Motor neuron (in vitro differentiated cells): ENCODE data around the gene OSBPL5. TPM values are rescaled to one million over a fixed set of nuclear protein-coding genes. Genes with fewer than 3 reads are reported as not detected.

Source experiments
- ATAC-seq, 8 experiments: fragments of 200-7000 bp; cut with Tn5 transposase; replicated peaks in 6 of 8; 2 replicates each; pipeline ENCODE4 v1.8.0; 2021; ENCODE audit warnings: mild to moderate bottlenecking in 8 of 8, moderate library complexity in 8 of 8
- H3K27ac ChIP-seq, 2 donors: fragments of 250-450 bp; sonication (Bioruptor Pico); 2 replicates each; pipeline ENCODE4 v1.9.0; 2021; ENCODE audit warnings: antibody characterized with exemption in 2 of 2, mild to moderate bottlenecking in 2 of 2, moderate library complexity in 1 of 2
- H3K4me1 ChIP-seq, 2 donors: fragments of 250-450 bp; sonication (Bioruptor Pico); replicated peaks in 1 of 2; 2 replicates each; pipeline ENCODE4 v1.6.1; 2021; ENCODE audit warnings: antibody characterized with exemption in 2 of 2, mild to moderate bottlenecking in 2 of 2, moderate library complexity in 1 of 2
- H3K4me3 ChIP-seq, 5 donors: fragments of 250-450 bp; sonication (Bioruptor Pico); 2 replicates each; pipeline ENCODE4 v1.9.0; 2021; ENCODE audit warnings: antibody characterized with exemption in 5 of 5, mild to moderate bottlenecking in 5 of 5, moderate library complexity in 4 of 5
- WGBS, 10 experiments: fragments of 450-650 bp; shearing (Covaris generic); methylation state at CpG; one replicate each; pipeline ENCODE4 v1.0.0; 2022; 5-methylcytosine and 5-hydroxymethylcytosine counted together
- in situ Hi-C, 9 experiments: fragments of 400-800 bp; cut with MboI; loops; one replicate each; pipeline ENCODE4 v1.15.0; 2021; ENCODE audit warnings: low sequenced_read_pairs in 9 of 9, low pct_unique_long_range_greater_than_20kb in 2 of 9; ENCODE audit not compliant: unreplicated experiment in 9 of 9
- total RNA-seq, 8 experiments: library from RNA; unstranded; fragments of 300-600 nt; gene quantifications; 2 replicates each; pipeline versions ENCODE4 v1.2.3 to v1.2.4, GENCODE V29; 2022

OSBPL5 gene
- total RNA-seq, 8 experiments from 2014 or later = 12.1 to 29.8 (median 18.1) TPM

GRCh38 chr11:3128356-3129180 lies 36.5 kb downstream of the OSBPL5 start:
- in situ Hi-C loops = no loop called here
- H3K27ac ChIP-seq = no peak overlapping the region
- no peak for ATAC-seq
- no peak overlapping the region for H3K4me3 ChIP-seq
- 87 to 97% (median 92%) methylated on average over 3 to 6 of the region's 19 CpGs; no CpG with 5 or more reads in 6 of the 10 experiments for whole genome bisulfite sequencing, 10 experiments
- H3K4me1 ChIP-seq = no peaks in the 10 kb centered on the region

GRCh38 chr11:3127706-3128355 lies 37.3 kb downstream of the OSBPL5 start:
- no peak overlapping the region for H3K27ac ChIP-seq
- WGBS, 10 experiments = 33 to 88% (median 70%) methylated on average over 1 to 10 of the region's 16 CpGs; no CpG with 5 or more reads in 6 of the 10 experiments
- in situ Hi-C loops = no loop called here
- no peaks in the 10 kb centered on the region for H3K4me1 ChIP-seq
- no peak for ATAC-seq
- no peak overlapping the region for H3K4me3 ChIP-seq

GRCh38 chr11:3126901-3127691 lies 38.0 kb downstream of the OSBPL5 start:
- Histone ChIP-seq H3K27ac (no peak overlapping the region), H3K4me3 (no peak overlapping the region), H3K4me1 (no peaks in the 10 kb centered on the region)
- 88 to 100% (median 100%) methylated on average over 1 to 4 of the region's 24 CpGs; no CpG with 5 or more reads in 7 of the 10 experiments for WGBS, 10 experiments
- in situ Hi-C loops = no loop called here
- ATAC-seq = no peak

- WGBS, 10 experiments = 62 to 93% (median 82%) methylated on average over 1 to 6 of the region's 21 CpGs; no CpG with 5 or more reads in 4 of the 10 experiments
- no peak for ATAC-seq
- in situ Hi-C loops = no loop called here
- Histone ChIP-seq H3K27ac (no peak overlapping the region), H3K4me3 (no peak overlapping the region), H3K4me1 (no peaks in the 10 kb centered on the region)
Observed at GRCh38 chr11:3126207-3126865, 38.8 kb downstream of the OSBPL5 start.

GRCh38 chr11:3124821-3125220 lies 40.3 kb downstream of the OSBPL5 start:
- H3K27ac ChIP-seq = no peak overlapping the region
- in situ Hi-C loops = no loop called here
- 100% methylated on average over 1 of the region's 3 CpGs; no CpG with 5 or more reads in 6 of the 10 experiments for WGBS, 10 experiments
- no peak overlapping the region for H3K4me3 ChIP-seq
- H3K4me1 ChIP-seq = no peaks in the 10 kb centered on the region
- no peak for ATAC-seq

GRCh38 chr11:3123761-3124733 lies 41.1 kb downstream of the OSBPL5 start:
- in situ Hi-C loops = no loop called here
- no peaks in the 10 kb centered on the region for H3K4me1 ChIP-seq
- no peak overlapping the region for H3K4me3 ChIP-seq
- 59 to 100% (median 92%) methylated on average over 2 to 16 of the region's 19 CpGs; no CpG with 5 or more reads in 1 of the 10 experiments for WGBS, 10 experiments
- no peak overlapping the region for H3K27ac ChIP-seq
- peak in 3 of 8 experiments; percentile 66 to 93 (median 92) for ATAC-seq

- Histone ChIP-seq H3K27ac (no peak overlapping the region), H3K4me1 (no peaks in the 10 kb centered on the region), H3K4me3 (no peak overlapping the region)
- 5 to 98% (median 91%) methylated on average over 5 to 9 of the region's 19 CpGs; no CpG with 5 or more reads in 6 of the 10 experiments for WGBS, 10 experiments
- in situ Hi-C loops = no loop called here
- peak in 5 of 8 experiments; percentile 8 to 96 (median 32) for ATAC-seq
Observed at GRCh38 chr11:3123305-3123704, 41.8 kb downstream of the OSBPL5 start.

- 93 to 100% methylated on average over 3 to 8 of the region's 13 CpGs; no CpG with 5 or more reads in 8 of the 10 experiments for WGBS, 10 experiments
- Histone ChIP-seq H3K4me3 (no peak overlapping the region), H3K4me1 (no peaks in the 10 kb centered on the region), H3K27ac (no peak overlapping the region)
- ATAC-seq = no peak
- in situ Hi-C loops = no loop called here
Observed at GRCh38 chr11:3122775-3123201, 42.3 kb downstream of the OSBPL5 start.

- ATAC-seq = no peak
- no peak overlapping the region for H3K4me3 ChIP-seq
- in situ Hi-C loops = no loop called here
Observed at GRCh38 chr11:3121931-3122774, 43.0 kb downstream of the OSBPL5 start.

GRCh38 chr11:3121416-3121815 lies 43.7 kb downstream of the OSBPL5 start:
- no peak for ATAC-seq
- Histone ChIP-seq H3K4me1 (no peaks in the 10 kb centered on the region), H3K27ac (no peak overlapping the region), H3K4me3 (no peak overlapping the region)
- in situ Hi-C loops = no loop called here
- WGBS, 10 experiments = 80 to 100% (median 95%) methylated on average over 1 to 4 of the region's 10 CpGs; no CpG with 5 or more reads in 5 of the 10 experiments

More at GRCh38 chr11:3121931-3122774, 43.0 kb downstream of the OSBPL5 start:
- H3K27ac ChIP-seq = no peak overlapping the region
- WGBS, 10 experiments = 78 to 100% (median 97%) methylated on average over 1 to 8 of the region's 34 CpGs; no CpG with 5 or more reads in 4 of the 10 experiments
- no peaks in the 10 kb centered on the region for H3K4me1 ChIP-seq
